Vagina (tissue), 2 donors: ENCODE measurements around the gene NTNG1.

Experiments used
- POLR2A ChIP-seq, 2 donors: fragments of 450-650 bp; IDR thresholded peaks; one replicate each; pipeline ENCODE4 v1.6.1; 2017; ENCODE audit warnings: antibody characterized with exemption in 2 of 2, mild to moderate bottlenecking in 2 of 2, moderate library complexity in 2 of 2
- POLR2AphosphoS5 ChIP-seq, 2 donors: sonication (generic); formaldehyde crosslinking; IDR thresholded peaks; one replicate each; pipeline ENCODE4 v1.9.0; 2017; ENCODE audit warnings: antibody characterized with exemption in 2 of 2, mild to moderate bottlenecking in 2 of 2, low read depth in 1 of 2; ENCODE audit not compliant: insufficient read depth in 1 of 2

DNA sequence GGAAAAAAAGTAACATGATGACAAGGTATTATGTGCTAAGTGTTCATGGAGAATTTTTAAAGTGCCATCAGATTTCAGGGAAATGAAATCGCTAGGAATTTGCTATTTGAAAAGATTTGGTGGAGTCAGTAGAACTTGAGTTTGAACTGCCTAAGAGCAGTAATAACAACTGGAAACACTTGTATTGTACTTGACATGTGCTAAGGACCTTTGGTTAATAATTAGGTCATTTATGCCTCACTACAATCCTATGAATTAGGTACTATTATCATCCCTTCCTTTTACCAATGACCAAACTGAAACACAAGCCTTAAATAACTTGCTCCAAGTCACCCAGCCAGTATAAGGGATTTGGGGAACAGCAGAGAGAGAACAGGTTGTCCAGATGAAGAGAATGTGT is 133.4 kb downstream of the NTNG1 start:
- no peak for TF ChIP-seq POLR2AphosphoS5 (IDR thresholded peaks at IDR 0.05; ENCODE audit: insufficient read depth in 1 of 2, low read depth in 1 of 2)
- no peak for TF ChIP-seq POLR2A (IDR thresholded peaks at IDR 0.05)
